ENCODE results near the gene ZBTB39.

The ZBTB39 gene

DNA sequence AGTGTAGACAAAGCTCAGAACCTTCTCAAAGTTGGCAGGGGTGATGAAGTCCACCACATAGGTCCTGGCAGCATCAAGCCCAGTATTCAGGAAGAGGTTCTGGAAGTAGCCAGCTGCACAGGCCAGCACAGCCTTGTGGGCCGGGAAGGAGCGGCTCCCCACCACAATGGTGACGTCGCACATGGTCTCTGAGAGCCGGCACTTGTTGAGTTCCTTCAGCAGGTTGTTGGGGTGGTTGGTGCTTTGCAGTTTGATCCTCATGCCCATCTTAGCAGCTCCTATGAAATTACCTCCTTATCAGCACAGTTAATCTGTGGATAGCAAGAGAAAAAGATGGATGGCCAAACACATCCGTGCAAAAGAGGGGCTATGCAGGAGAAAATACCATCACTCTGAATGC, 1.7 kb downstream of the ZBTB39 start:
- H3K36me3 Mint-ChIP-seq: peaks cover 29% of the 10 kb centered on the region
- no peaks in the 10 kb centered on the region for H3K9me3 Mint-ChIP-seq
- CTCF ChIA-PET: interaction anchor here (0.6 to 7.1 kb wide), 18 partner anchors 11 to 250 kb away, joined by 3 to 61 read pairs (median 6); partner anchors contain the start of gene STAT6
- H3K27me3 Mint-ChIP-seq: no peaks in the 10 kb centered on the region
- DNase-seq: no peak
- H3K4me3 Mint-ChIP-seq: peak overlapping the region; percentile 90
- H3K4me1 Mint-ChIP-seq: peaks cover 61% of the 10 kb centered on the region
- no peak overlapping the region for H3K27ac Mint-ChIP-seq

DNA sequence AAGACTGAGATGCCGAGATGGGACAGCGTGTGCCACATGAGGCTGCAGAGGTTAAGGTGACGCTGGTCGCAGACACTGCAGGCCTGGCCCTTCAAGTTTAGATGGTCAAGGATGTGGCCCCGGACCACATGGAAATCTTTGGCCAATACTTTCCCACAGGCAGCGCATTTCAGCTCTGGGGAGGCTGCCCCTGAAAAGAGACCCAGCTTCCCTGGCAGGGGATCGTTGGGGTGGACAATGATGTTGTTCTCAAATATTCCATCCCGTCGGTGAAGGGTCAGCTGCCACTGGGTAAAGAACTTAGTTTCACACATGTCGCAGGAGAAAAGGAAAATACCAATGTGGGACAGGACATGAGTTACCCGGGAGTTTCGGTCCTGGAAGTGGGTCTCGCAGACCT, 3.0 kb downstream of the ZBTB39 start:
- Mint-ChIP-seq H3K9me3 (no peaks in the 10 kb centered on the region), H3K36me3 (peaks cover 32% of the 10 kb centered on the region), H3K4me3 (no peak overlapping the region), H3K27me3 (no peaks in the 10 kb centered on the region), H3K27ac (no peak overlapping the region), H3K4me1 (peaks cover 67% of the 10 kb centered on the region)
- CTCF ChIA-PET: interaction anchor here (1.0 to 7.1 kb wide), 10 partner anchors 11 to 249 kb away, joined by 3 to 57 read pairs (median 32); partner anchors contain the start of genes HSD17B6 and STAT6
- no peak for DNase-seq

DNA sequence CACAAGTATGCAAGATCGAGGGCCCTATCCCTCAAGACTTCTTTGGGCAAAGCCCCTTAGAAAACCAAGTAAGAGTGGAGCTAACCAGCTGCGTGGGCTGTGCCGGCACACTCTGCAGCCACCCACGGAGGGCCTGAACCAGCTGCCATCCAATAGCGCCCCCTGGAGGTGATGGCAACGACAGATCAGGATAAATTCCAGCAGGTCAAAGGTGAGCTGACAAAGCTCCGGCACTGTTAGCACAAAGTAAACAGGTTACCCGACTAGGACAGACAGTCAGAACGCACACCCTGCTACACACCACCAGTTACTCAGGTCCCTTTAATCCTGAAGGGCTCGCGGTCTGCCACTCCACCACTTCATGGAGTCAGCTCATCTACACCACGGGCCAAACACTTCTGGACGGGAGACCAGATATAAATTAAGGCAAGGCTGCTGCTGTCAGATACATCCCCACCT, 4.9 kb downstream of the ZBTB39 start:
- Mint-ChIP-seq H3K36me3 (peaks cover 38% of the 10 kb centered on the region), H3K9me3 (no peaks in the 10 kb centered on the region), H3K4me3 (no peak overlapping the region), H3K27me3 (no peaks in the 10 kb centered on the region), H3K27ac (no peak overlapping the region), H3K4me1 (peaks cover 54% of the 10 kb centered on the region)
- CTCF ChIA-PET: interaction anchor here (0.7 to 7.1 kb wide), 27 partner anchors 9 to 399 kb away, joined by 3 to 57 read pairs (median 4); partner anchors contain the start of genes HSD17B6, NEMP1 and STAT6
- DNase-seq: peak; percentile 85

DNA sequence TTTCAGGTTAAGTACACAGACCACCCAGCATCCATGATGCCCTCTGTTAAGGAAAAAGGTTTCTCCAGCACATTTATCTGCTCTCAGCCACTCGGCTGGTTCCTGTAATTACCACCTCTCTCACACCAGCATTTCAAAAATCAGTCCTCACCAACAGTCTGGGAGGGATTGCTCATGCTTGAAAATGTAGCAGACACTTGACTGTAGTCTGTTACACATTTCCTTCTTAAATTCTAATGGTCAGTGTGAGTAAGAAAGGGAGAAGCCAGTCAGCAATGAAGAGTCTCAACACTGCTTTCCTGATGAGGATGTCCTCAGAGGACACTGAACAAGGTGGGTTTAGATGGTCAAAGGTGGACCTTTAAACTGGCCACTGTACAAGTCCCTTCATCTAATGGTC, 6.0 kb downstream of the ZBTB39 start:
- no peaks in the 10 kb centered on the region for H3K27me3 Mint-ChIP-seq
- H3K4me1 Mint-ChIP-seq: peaks cover 50% of the 10 kb centered on the region
- no peaks in the 10 kb centered on the region for H3K9me3 Mint-ChIP-seq
- DNase-seq: no peak
- H3K4me3 Mint-ChIP-seq: no peak overlapping the region
- peaks cover 38% of the 10 kb centered on the region for H3K36me3 Mint-ChIP-seq
- no peak overlapping the region for H3K27ac Mint-ChIP-seq
- CTCF ChIA-PET: interaction anchor here (0.7 to 7.1 kb wide), 9 partner anchors 9 to 246 kb away, joined by 4 to 57 read pairs (median 22); partner anchors contain the start of gene STAT6

DNA sequence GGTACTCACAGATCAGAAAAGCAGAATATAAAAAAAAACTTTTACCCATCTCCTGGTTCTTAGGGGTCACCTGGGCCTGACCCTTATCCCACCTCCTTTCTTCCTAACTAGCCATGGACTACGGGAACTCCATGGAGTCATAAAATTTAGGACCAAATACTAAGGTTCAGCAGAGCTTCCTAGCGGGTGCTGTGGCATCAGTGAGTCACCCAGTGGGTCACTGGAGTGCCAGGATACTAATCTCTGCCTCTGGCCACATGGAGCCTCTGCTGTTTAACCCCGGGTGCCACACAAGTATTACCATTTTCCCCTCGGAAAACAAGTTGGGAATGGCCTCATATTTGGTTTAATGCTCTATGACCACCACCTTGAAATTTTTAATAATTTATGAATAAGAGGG, 6.9 kb downstream of the ZBTB39 start:
- Mint-ChIP-seq H3K4me3 (no peak overlapping the region), H3K27ac (peak overlapping the region; percentile 82), H3K27me3 (no peaks in the 10 kb centered on the region), H3K36me3 (peaks cover 33% of the 10 kb centered on the region), H3K9me3 (no peaks in the 10 kb centered on the region), H3K4me1 (peaks cover 42% of the 10 kb centered on the region)
- CTCF ChIA-PET: interaction anchor here (0.7 to 7.1 kb wide), 8 partner anchors 9 to 314 kb away, joined by 3 to 57 read pairs (median 28); partner anchors contain the start of genes HSD17B6 and STAT6
- DNase-seq: no peak

DNA sequence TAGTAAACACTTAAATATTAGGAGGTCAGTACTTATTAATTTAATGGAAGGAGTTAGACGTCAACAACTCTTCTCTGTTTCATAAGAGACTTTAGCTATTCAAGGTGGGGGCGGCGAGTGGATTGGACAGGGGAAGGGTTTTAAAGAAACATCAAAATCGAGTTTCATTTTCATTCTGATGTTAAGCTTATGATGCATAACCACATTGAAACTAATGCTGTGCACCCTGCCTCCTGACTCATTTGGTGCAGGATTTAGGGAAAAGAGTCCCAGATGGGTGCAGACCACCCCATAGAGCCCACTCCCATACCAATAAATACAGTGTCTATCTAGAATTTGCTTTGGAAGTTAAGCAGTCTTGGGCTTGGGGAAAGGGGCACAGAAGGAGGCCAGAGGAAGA, 7.4 kb downstream of the ZBTB39 start:
- peaks cover 29% of the 10 kb centered on the region for H3K36me3 Mint-ChIP-seq
- DNase-seq: peak; percentile 61
- H3K4me3 Mint-ChIP-seq: no peak overlapping the region
- peak overlapping the region; percentile 82 for H3K27ac Mint-ChIP-seq
- H3K9me3 Mint-ChIP-seq: no peaks in the 10 kb centered on the region
- CTCF ChIA-PET: interaction anchor here (1.0 to 7.0 kb wide), 5 partner anchors 9 to 236 kb away, joined by 3 to 45 read pairs (median 22); partner anchors contain the start of genes HSD17B6 and STAT6
- peaks cover 39% of the 10 kb centered on the region for H3K4me1 Mint-ChIP-seq
- no peaks in the 10 kb centered on the region for H3K27me3 Mint-ChIP-seq

DNA sequence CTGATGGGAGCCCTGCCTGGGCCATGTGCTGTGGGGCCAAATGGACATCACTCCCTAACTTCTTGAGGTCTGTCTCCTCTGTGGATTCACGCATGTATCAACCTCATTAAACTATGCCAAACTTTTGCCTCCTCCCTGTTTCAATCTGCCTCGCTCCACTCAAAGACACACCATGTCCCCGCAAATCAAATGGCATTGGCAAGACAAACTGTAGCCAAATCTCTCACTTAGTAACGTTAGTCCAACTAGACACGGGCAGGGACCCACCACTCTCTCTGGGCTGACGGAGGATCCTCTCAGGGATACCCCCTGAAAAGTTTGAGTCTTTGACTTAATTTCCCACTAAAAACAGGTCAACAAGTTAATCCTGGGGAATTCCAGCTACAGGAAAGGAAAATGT, 8.0 kb downstream of the ZBTB39 start:
- CTCF ChIA-PET: interaction anchor here (1.9 to 7.0 kb wide), 6 partner anchors 10 to 113 kb away, joined by 4 to 45 read pairs (median 14); partner anchors contain the start of gene STAT6
- Mint-ChIP-seq H3K36me3 (peaks cover 23% of the 10 kb centered on the region), H3K4me1 (peaks cover 39% of the 10 kb centered on the region), H3K4me3 (no peak overlapping the region), H3K9me3 (no peaks in the 10 kb centered on the region), H3K27me3 (no peaks in the 10 kb centered on the region), H3K27ac (peak overlapping the region; percentile 50)
- no peak for DNase-seq

DNA sequence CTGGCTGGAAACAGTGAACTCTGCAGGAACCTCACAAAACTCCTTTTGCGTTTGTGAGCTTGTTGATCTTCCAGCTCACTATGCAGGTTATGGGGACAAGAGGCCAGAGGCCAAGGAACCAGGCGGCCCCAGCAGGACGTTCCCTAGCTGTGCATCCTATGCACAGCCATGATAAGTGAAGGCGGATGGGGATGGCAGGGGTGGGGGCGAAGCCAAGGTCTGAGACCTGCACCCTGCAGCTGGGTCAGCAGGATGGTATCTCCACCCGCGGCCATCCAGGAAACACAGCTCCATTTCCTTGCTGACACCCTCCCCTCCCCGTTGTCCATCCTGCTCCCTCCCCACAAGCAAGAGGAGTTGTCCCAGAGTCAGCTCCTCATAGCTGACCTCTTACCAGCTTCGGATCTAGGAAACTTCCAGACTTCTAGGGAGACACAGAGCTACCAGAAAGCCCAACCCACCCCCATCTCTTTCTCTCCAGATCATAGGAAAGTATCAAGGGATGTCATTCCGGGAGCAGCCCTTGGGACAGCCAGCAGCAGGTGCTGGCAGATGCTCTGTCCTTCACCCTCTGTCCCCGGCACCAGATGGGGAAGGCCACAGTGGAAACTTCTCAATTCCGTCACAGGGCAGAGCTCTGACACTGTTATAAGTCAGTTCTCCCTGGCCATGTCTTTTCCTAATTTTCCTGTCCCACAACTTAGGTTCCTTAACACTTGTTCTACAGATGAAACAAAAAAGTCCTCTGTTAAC, 9.4 kb downstream of the ZBTB39 start:
- H3K4me3 Mint-ChIP-seq: no peak overlapping the region
- peaks cover 36% of the 10 kb centered on the region for H3K4me1 Mint-ChIP-seq
- H3K36me3 Mint-ChIP-seq: peaks cover 15% of the 10 kb centered on the region
- H3K27me3 Mint-ChIP-seq: no peaks in the 10 kb centered on the region
- no peak overlapping the region for H3K27ac Mint-ChIP-seq
- H3K9me3 Mint-ChIP-seq: no peaks in the 10 kb centered on the region
- CTCF ChIA-PET: interaction anchor here (0.7 to 2.1 kb wide), 4 partner anchors 9 to 246 kb away, joined by 3 to 7 read pairs (median 4); partner anchors contain the start of gene STAT6
- no peak for DNase-seq

DNA sequence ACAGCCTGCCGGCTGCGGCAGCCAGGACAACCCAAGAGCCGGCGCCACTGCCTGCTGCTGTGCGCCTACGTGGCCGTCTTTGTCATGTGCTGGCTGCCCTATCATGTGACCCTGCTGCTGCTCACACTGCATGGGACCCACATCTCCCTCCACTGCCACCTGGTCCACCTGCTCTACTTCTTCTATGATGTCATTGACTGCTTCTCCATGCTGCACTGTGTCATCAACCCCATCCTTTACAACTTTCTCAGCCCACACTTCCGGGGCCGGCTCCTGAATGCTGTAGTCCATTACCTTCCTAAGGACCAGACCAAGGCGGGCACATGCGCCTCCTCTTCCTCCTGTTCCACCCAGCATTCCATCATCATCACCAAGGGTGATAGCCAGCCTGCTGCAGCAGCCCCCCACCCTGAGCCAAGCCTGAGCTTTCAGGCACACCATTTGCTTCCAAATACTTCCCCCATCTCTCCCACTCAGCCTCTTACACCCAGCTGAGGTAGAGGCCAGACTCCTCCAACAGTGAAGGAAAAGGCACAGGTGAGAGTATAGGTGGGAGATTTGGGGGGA, 10.3 kb downstream of the ZBTB39 start:
- no peak overlapping the region for H3K27ac Mint-ChIP-seq
- no peaks in the 10 kb centered on the region for H3K9me3 Mint-ChIP-seq
- peaks cover 11% of the 10 kb centered on the region for H3K36me3 Mint-ChIP-seq
- H3K4me1 Mint-ChIP-seq: peaks cover 37% of the 10 kb centered on the region
- no peak overlapping the region for H3K4me3 Mint-ChIP-seq
- DNase-seq: no peak
- CTCF ChIA-PET: interaction anchor here (1.5 to 2.1 kb wide), 3 partner anchors 8 to 128 kb away, joined by 3 to 7 read pairs (median 3); partner anchors contain the start of gene STAT6
- H3K27me3 Mint-ChIP-seq: peaks cover 5% of the 10 kb centered on the region

DNA sequence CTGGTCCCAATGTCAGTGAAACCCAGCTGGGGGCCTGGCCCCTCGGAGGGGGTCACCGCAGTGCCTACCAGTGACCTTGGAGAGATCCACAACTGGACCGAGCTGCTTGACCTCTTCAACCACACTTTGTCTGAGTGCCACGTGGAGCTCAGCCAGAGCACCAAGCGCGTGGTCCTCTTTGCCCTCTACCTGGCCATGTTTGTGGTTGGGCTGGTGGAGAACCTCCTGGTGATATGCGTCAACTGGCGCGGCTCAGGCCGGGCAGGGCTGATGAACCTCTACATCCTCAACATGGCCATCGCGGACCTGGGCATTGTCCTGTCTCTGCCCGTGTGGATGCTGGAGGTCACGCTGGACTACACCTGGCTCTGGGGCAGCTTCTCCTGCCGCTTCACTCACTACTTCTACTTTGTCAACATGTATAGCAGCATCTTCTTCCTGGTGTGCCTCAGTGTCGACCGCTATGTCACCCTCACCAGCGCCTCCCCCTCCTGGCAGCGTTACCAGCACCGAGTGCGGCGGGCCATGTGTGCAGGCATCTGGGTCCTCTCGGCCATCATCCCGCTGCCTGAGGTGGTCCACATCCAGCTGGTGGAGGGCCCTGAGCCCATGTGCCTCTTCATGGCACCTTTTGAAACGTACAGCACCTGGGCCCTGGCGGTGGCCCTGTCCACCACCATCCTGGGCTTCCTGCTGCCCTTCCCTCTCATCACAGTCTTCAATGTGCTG, 11.0 kb downstream of the ZBTB39 start:
- Mint-ChIP-seq H3K27ac (no peak overlapping the region), H3K9me3 (no peaks in the 10 kb centered on the region), H3K4me3 (no peak overlapping the region), H3K36me3 (peaks cover 9% of the 10 kb centered on the region), H3K4me1 (peaks cover 39% of the 10 kb centered on the region), H3K27me3 (peaks cover 7% of the 10 kb centered on the region)
- CTCF ChIA-PET: interaction anchor here (1.0 to 1.9 kb wide), 3 partner anchors 129 to 231 kb away, joined by 3 to 5 read pairs (median 4); no protein-coding TSS in a partner anchor
- DNase-seq: no peak

DNA sequence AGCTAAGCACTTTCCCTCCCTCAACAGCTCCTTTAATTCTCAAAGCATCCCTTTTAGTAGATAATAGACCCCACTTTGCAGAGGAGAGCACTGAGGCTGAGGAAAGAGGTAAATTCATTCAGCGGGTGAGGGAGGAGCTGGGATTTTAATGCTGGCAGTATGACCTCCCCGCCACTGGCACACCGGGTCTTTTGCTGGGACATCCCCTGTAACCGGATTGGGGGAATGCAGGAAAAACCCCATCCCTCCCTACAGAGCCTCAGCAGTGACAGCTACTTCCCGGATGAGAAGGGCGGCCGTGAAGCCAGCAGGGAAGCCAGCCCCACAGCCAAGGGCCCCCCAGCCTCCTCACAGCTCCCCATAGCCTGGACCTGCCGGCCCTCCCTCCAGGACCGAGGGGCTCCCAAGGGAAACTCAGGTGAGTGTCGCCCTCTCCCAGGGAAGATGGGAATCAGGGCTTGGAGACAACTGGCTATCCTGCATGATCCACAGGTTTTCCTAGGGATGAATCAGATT, 12.1 kb downstream of the ZBTB39 start:
- peaks cover 7% of the 10 kb centered on the region for H3K27me3 Mint-ChIP-seq
- no peak for DNase-seq
- no peak overlapping the region for H3K27ac Mint-ChIP-seq
- H3K36me3 Mint-ChIP-seq: peaks cover 9% of the 10 kb centered on the region
- H3K4me3 Mint-ChIP-seq: no peak overlapping the region
- H3K4me1 Mint-ChIP-seq: peaks cover 29% of the 10 kb centered on the region
- H3K9me3 Mint-ChIP-seq: no peaks in the 10 kb centered on the region
- CTCF ChIA-PET: interaction anchor here (1.0 to 4.5 kb wide), 7 partner anchors 8 to 230 kb away, joined by 3 to 22 read pairs (median 4); no protein-coding TSS in a partner anchor

DNA sequence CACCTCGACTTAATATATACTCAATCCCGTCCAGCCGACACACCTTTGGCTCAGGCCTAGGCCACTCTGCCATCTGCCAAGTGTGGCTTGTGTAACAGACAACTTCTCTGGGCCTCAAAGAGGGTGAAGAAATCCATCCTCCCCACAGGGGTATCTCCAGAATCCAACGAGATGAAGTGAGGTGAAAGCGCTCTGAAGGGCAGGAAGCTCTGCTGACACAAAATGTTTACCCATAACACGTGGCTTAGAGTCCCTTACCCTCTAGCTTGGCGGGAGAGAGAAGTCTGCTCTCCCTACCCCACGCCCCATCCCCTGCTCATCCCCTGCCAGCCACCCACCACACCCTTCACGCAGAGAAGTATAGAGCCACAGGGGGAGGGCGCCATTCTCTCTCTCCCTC, 13.0 kb downstream of the ZBTB39 start:
- Mint-ChIP-seq H3K36me3 (peaks cover 6% of the 10 kb centered on the region), H3K27ac (no peak overlapping the region), H3K4me3 (no peak overlapping the region), H3K27me3 (peaks cover 11% of the 10 kb centered on the region), H3K4me1 (peaks cover 20% of the 10 kb centered on the region), H3K9me3 (no peaks in the 10 kb centered on the region)
- DNase-seq: no peak
- CTCF ChIA-PET: interaction anchor here (1.0 to 4.5 kb wide), 3 partner anchors 9 to 13 kb away, joined by 3 to 22 read pairs (median 4); no protein-coding TSS in a partner anchor

Measured in activated naive CD4-positive, alpha-beta T cell treated with anti-CD3 and anti-CD28 coated beads, Interleukin-2, amount 10 ng/mL, durations not matched to agents 7 days and 5 days (primary cell).